SK-N-SH treated with all-trans-retinoic acid at 6 μM for 48 hours (cell line): ENCODE results near the gene MC1R.
"Not testable (repeated sequence)": the region's sequence is repeated elsewhere in the genome, so short reads cannot be mapped to it uniquely, and the experiment has no call there.

ENCODE experiments used
- ARNTL ChIP-seq: fragments of 450-650 bp; formaldehyde crosslinking; IDR thresholded peaks from 2 replicates; pipeline ENCODE4 v1.5.0; 2020; ENCODE audit warnings: low read depth, mild to moderate bottlenecking, moderate library complexity, borderline replicate concordance
- BACH2 ChIP-seq: fragments of 250-450 bp; sonication (Bioruptor Pico); IDR thresholded peaks from 2 replicates; pipeline ENCODE4 v1.9.0; 2021; ENCODE audit warnings: mild to moderate bottlenecking, borderline replicate concordance
- CREB5 ChIP-seq: fragments of 250-450 bp; sonication (Bioruptor Pico); IDR thresholded peaks from 2 replicates; pipeline ENCODE4 v1.5.1; 2020; ENCODE audit warnings: low read depth, mild to moderate bottlenecking, moderate library complexity
- GLIS3 ChIP-seq: fragments of 250-450 bp; sonication (Bioruptor Pico); IDR thresholded peaks from 2 replicates; pipeline ENCODE4 v1.5.0; 2020; ENCODE audit warnings: mild to moderate bottlenecking, moderate library complexity
- ISL1 ChIP-seq: fragments of 250-450 bp; sonication (Bioruptor Pico); IDR thresholded peaks from 2 replicates; pipeline ENCODE4 v2.1.2; 2022; ENCODE audit warnings: mild to moderate bottlenecking, moderate library complexity
- PATZ1 ChIP-seq: fragments of 250-450 bp; sonication (Bioruptor Pico); IDR thresholded peaks from 2 replicates; pipeline ENCODE4 v1.8.0; 2020; ENCODE audit warnings: mild to moderate bottlenecking, moderate library complexity, borderline replicate concordance
- TOX ChIP-seq: fragments of 250-450 bp; sonication (Bioruptor Pico); IDR thresholded peaks from 2 replicates; pipeline ENCODE4 v1.8.0; 2021; ENCODE audit warnings: mild to moderate bottlenecking, moderate library complexity, borderline replicate concordance
- TSHZ2 ChIP-seq: fragments of 250-450 bp; sonication (Bioruptor Pico); IDR thresholded peaks from 2 replicates; pipeline ENCODE4 v1.5.0; 2020; ENCODE audit warnings: mild to moderate bottlenecking, moderate library complexity
- ZFP3 ChIP-seq: fragments of 250-450 bp; sonication (Bioruptor Pico); IDR thresholded peaks from 2 replicates; pipeline ENCODE4 v1.5.0; 2020; ENCODE audit warnings: mild to moderate bottlenecking, moderate library complexity
- ZNF565 ChIP-seq: fragments of 450-650 bp; formaldehyde crosslinking; conservative IDR thresholded peaks from 2 replicates; pipeline ENCODE4 v1.5.0; 2020; ENCODE audit warnings: low read depth, mild to moderate bottlenecking, moderate library complexity

GRCh38 chr16:89934019-89934418, 15.4 kb downstream of the MC1R start:
- not testable (repeated sequence) for TF ChIP-seq ZFP3 (CRISPR knock-in tag); ARNTL (CRISPR knock-in tag); TSHZ2 (CRISPR knock-in tag); PATZ1; ZNF565 (CRISPR knock-in tag); ISL1 (CRISPR knock-in tag); CREB5; BACH2 (CRISPR knock-in tag); TOX (CRISPR knock-in tag); GLIS3
